Naive B cell (primary cell): ENCODE results near the gene CCDC81. TPM values are rescaled to one million over a fixed set of nuclear protein-coding genes. Genes with fewer than 3 reads are reported as not detected.
A peak's percentile ranks its signal among the peaks of the same experiment; 100 is the strongest.
"Not testable (repeated sequence)": the region's sequence is repeated elsewhere in the genome, so short reads cannot be mapped to it uniquely, and the experiment has no call there.

Experiments used
- ATAC-seq, 2 donors: fragments of 150-1000 bp; cut with Tn5 transposase; 2 replicates each; pipeline ENCODE4 v1.10.0; 2021; ENCODE audit warnings: low read depth in 2 of 2, mild to moderate bottlenecking in 2 of 2, moderate library complexity in 2 of 2
- DNase-seq: peaks from one replicate; pipeline ENCODE4 v3.0.0; 2022
- H3K27ac Mint-ChIP-seq, 6 donors: one replicate each; pipeline ENCODE4 v1.8.0; 2020 to 2022; ENCODE audit warnings: mild to moderate bottlenecking in 6 of 6, mixed read lengths in 6 of 6, moderate library complexity in 5 of 6, inconsistent platforms in 2 of 6
- H3K27me3 Mint-ChIP-seq, 3 donors: one replicate each; pipeline ENCODE4 v1.8.0; 2021 to 2022; ENCODE audit warnings: mixed read lengths in 3 of 3, mild to moderate bottlenecking in 1 of 3
- H3K36me3 Mint-ChIP-seq, 2 donors: one replicate each; pipeline ENCODE4 v1.8.0; 2020 to 2022; ENCODE audit warnings: mixed read lengths in 2 of 2, inconsistent platforms in 1 of 2, mild to moderate bottlenecking in 1 of 2
- H3K4me1 Mint-ChIP-seq, 3 donors: one replicate each; pipeline ENCODE4 v1.8.0; 2020 to 2022; ENCODE audit warnings: mixed read lengths in 3 of 3, inconsistent platforms in 1 of 3, mild to moderate bottlenecking in 1 of 3, moderate library complexity in 1 of 3
- H3K4me3 Mint-ChIP-seq, 8 donors: one replicate each; pipeline ENCODE4 v1.8.0; 2020 to 2022; ENCODE audit warnings: mild to moderate bottlenecking in 8 of 8, mixed read lengths in 8 of 8, moderate library complexity in 8 of 8, inconsistent platforms in 2 of 8
- H3K9me3 Mint-ChIP-seq, 7 donors: one replicate each; pipeline ENCODE4 v1.8.0; 2020 to 2022; ENCODE audit warnings: mixed read lengths in 7 of 7, mild to moderate bottlenecking in 5 of 7, inconsistent platforms in 2 of 7, moderate library complexity in 1 of 7
- polyA plus RNA-seq, 6 donors: library from polyadenylated mRNA; unstranded; fragments of 300-500 nt; fragmentation: Illumina TruSeq; gene quantifications; one replicate each; pipeline ENCODE4 v1.2.3, GENCODE V29; 2021; ENCODE audit warnings: low read depth in 6 of 6

Gene CCDC81
- polyA plus RNA-seq, 6 donors from 2014 or later, result 0.14 to 0.53 (median 0.21) TPM; not detected in 2

GRCh38 chr11:86397351-86397750, 22.7 kb downstream of the CCDC81 start:
- H3K27ac Mint-ChIP-seq, result no peak overlapping the region
- no peak for DNase-seq
- H3K4me1 Mint-ChIP-seq, result no peaks in the 10 kb centered on the region
- no peak overlapping the region for H3K4me3 Mint-ChIP-seq
- peaks cover 0 to 2% (median 0%) of the 10 kb centered on the region in 7 donors for H3K9me3 Mint-ChIP-seq
- no peaks in the 10 kb centered on the region for H3K27me3 Mint-ChIP-seq
- H3K36me3 Mint-ChIP-seq, result peaks cover 0 to 4% of the 10 kb centered on the region in 2 donors
- no peak for ATAC-seq

GRCh38 chr11:86398106-86398505, 23.4 kb downstream of the CCDC81 start:
- H3K27me3 Mint-ChIP-seq, result no peaks in the 10 kb centered on the region
- ATAC-seq (no peak), DNase-seq (no peak)
- peaks cover 0 to 2% (median 0%) of the 10 kb centered on the region in 7 donors for H3K9me3 Mint-ChIP-seq
- no peaks in the 10 kb centered on the region for H3K4me1 Mint-ChIP-seq
- no peak overlapping the region for H3K4me3 Mint-ChIP-seq
- peaks cover 0 to 4% of the 10 kb centered on the region in 2 donors for H3K36me3 Mint-ChIP-seq
- H3K27ac Mint-ChIP-seq, result no peak overlapping the region

- DNase-seq (no peak), ATAC-seq (no peak)
- Mint-ChIP-seq H3K4me1 (no peaks in the 10 kb centered on the region), H3K9me3 (peaks cover 0 to 2% (median 0%) of the 10 kb centered on the region in 7 donors), H3K27ac (no peak overlapping the region), H3K4me3 (no peak overlapping the region), H3K36me3 (peaks cover 0 to 4% of the 10 kb centered on the region in 2 donors), H3K27me3 (no peaks in the 10 kb centered on the region)
These were observed 28.8 kb downstream of the CCDC81 start for GRCh38 chr11:86403458-86403857.

- Mint-ChIP-seq H3K36me3 (no peaks in the 10 kb centered on the region), H3K4me3 (no peak overlapping the region), H3K27me3 (no peaks in the 10 kb centered on the region), H3K4me1 (no peaks in the 10 kb centered on the region), H3K27ac (no peak overlapping the region), H3K9me3 (no peaks in the 10 kb centered on the region)
- DNase-seq, result no peak
- no peak for ATAC-seq
These were observed 34.2 kb downstream of the CCDC81 start for GRCh38 chr11:86408845-86409244.

GRCh38 chr11:86414032-86414431, 39.3 kb downstream of the CCDC81 start:
- no peak overlapping the region for H3K27ac Mint-ChIP-seq
- no peaks in the 10 kb centered on the region for H3K9me3 Mint-ChIP-seq
- no peaks in the 10 kb centered on the region for H3K27me3 Mint-ChIP-seq
- H3K4me3 Mint-ChIP-seq, result no peak overlapping the region
- ATAC-seq (no peak), DNase-seq (no peak)
- no peaks in the 10 kb centered on the region for H3K4me1 Mint-ChIP-seq
- no peaks in the 10 kb centered on the region for H3K36me3 Mint-ChIP-seq

- Mint-ChIP-seq H3K4me1 (no peaks in the 10 kb centered on the region), H3K9me3 (no peaks in the 10 kb centered on the region), H3K27me3 (no peaks in the 10 kb centered on the region), H3K27ac (no peak overlapping the region), H3K36me3 (no peaks in the 10 kb centered on the region), H3K4me3 (no peak overlapping the region)
- DNase-seq (no peak), ATAC-seq (no peak)
These were observed 40.3 kb downstream of the CCDC81 start for GRCh38 chr11:86415026-86415425.

- Mint-ChIP-seq H3K4me3 (no peak overlapping the region), H3K27me3 (no peaks in the 10 kb centered on the region), H3K36me3 (no peaks in the 10 kb centered on the region), H3K27ac (peak overlapping the region in 1 of 6 donors; percentile 82), H3K9me3 (no peaks in the 10 kb centered on the region), H3K4me1 (no peaks in the 10 kb centered on the region)
- ATAC-seq, result no peak
- DNase-seq, result no peak
These were observed 41.8 kb downstream of the CCDC81 start for GRCh38 chr11:86416494-86416893.

GRCh38 chr11:86416951-86417350, 42.3 kb downstream of the CCDC81 start:
- H3K36me3 Mint-ChIP-seq, H3K27ac Mint-ChIP-seq, H3K9me3 Mint-ChIP-seq, H3K27me3 Mint-ChIP-seq, H3K4me1 Mint-ChIP-seq, DNase-seq, ATAC-seq, H3K4me3 Mint-ChIP-seq: not testable (repeated sequence)

GRCh38 chr11:86418106-86418505, 43.4 kb downstream of the CCDC81 start:
- H3K4me3 Mint-ChIP-seq, result no peak overlapping the region

GRCh38 chr11:86418513-86418912, 43.8 kb downstream of the CCDC81 start:
- no peaks in the 10 kb centered on the region for H3K36me3 Mint-ChIP-seq
- no peaks in the 10 kb centered on the region for H3K9me3 Mint-ChIP-seq
- no peak overlapping the region for H3K4me3 Mint-ChIP-seq
- ATAC-seq, result no peak
- H3K27me3 Mint-ChIP-seq, result no peaks in the 10 kb centered on the region
- no peak for DNase-seq
- no peak overlapping the region for H3K27ac Mint-ChIP-seq
- H3K4me1 Mint-ChIP-seq, result no peaks in the 10 kb centered on the region

More at GRCh38 chr11:86418106-86418505, 43.4 kb downstream of the CCDC81 start:
- Mint-ChIP-seq H3K36me3 (no peaks in the 10 kb centered on the region), H3K27ac (no peak overlapping the region), H3K4me1 (no peaks in the 10 kb centered on the region), H3K27me3 (no peaks in the 10 kb centered on the region), H3K9me3 (no peaks in the 10 kb centered on the region)
- no peak for ATAC-seq
- no peak for DNase-seq

GRCh38 chr11:86418917-86419316, 44.2 kb downstream of the CCDC81 start:
- no peaks in the 10 kb centered on the region for H3K27me3 Mint-ChIP-seq
- H3K4me3 Mint-ChIP-seq, result no peak overlapping the region
- ATAC-seq (no peak), DNase-seq (no peak)
- H3K4me1 Mint-ChIP-seq, result no peaks in the 10 kb centered on the region
- H3K9me3 Mint-ChIP-seq, result no peaks in the 10 kb centered on the region
- no peak overlapping the region for H3K27ac Mint-ChIP-seq
- no peaks in the 10 kb centered on the region for H3K36me3 Mint-ChIP-seq

GRCh38 chr11:86421946-86422345, 47.3 kb downstream of the CCDC81 start:
- no peaks in the 10 kb centered on the region for H3K27me3 Mint-ChIP-seq
- H3K4me1 Mint-ChIP-seq, result no peaks in the 10 kb centered on the region
- no peak for ATAC-seq
- no peaks in the 10 kb centered on the region for H3K36me3 Mint-ChIP-seq
- peaks cover 0 to 13% (median 4%) of the 10 kb centered on the region in 7 donors for H3K9me3 Mint-ChIP-seq
- peak overlapping the region in 1 of 6 donors; percentile 50 for H3K27ac Mint-ChIP-seq
- no peak for DNase-seq
- no peak overlapping the region for H3K4me3 Mint-ChIP-seq

GRCh38 chr11:86422371-86422770, 47.7 kb downstream of the CCDC81 start:
- H3K4me3 Mint-ChIP-seq, result no peak overlapping the region

GRCh38 chr11:86423488-86423887, 48.8 kb downstream of the CCDC81 start:
- H3K27me3 Mint-ChIP-seq, H3K27ac Mint-ChIP-seq, ATAC-seq: not testable (repeated sequence)

More at GRCh38 chr11:86422371-86422770, 47.7 kb downstream of the CCDC81 start:
- no peak for DNase-seq
- Mint-ChIP-seq H3K9me3 (peaks cover 0 to 17% (median 7%) of the 10 kb centered on the region in 7 donors), H3K27me3 (no peaks in the 10 kb centered on the region), H3K27ac (peak overlapping the region in 1 of 6 donors; percentile 50), H3K36me3 (no peaks in the 10 kb centered on the region), H3K4me1 (no peaks in the 10 kb centered on the region)
- ATAC-seq, result no peak

GRCh38 chr11:86427441-86427840, 52.8 kb downstream of the CCDC81 start:
- DNase-seq, result no peak
- H3K27ac Mint-ChIP-seq, result no peak overlapping the region
- H3K9me3 Mint-ChIP-seq, result peaks cover 0 to 18% (median 10%) of the 10 kb centered on the region in 7 donors
- ATAC-seq, result no peak
- H3K27me3 Mint-ChIP-seq, result no peaks in the 10 kb centered on the region
- H3K36me3 Mint-ChIP-seq, result no peaks in the 10 kb centered on the region
- no peak overlapping the region for H3K4me3 Mint-ChIP-seq
- no peaks in the 10 kb centered on the region for H3K4me1 Mint-ChIP-seq

More at GRCh38 chr11:86423488-86423887, 48.8 kb downstream of the CCDC81 start:
- not testable (repeated sequence) for H3K4me3 Mint-ChIP-seq, H3K4me1 Mint-ChIP-seq, DNase-seq, H3K36me3 Mint-ChIP-seq
- H3K9me3 Mint-ChIP-seq, result peaks cover 0 to 18% (median 7%) of the 10 kb centered on the region in 7 donors
